GM19372 (cell line): Measurements from ENCODE around the gene PDCL2.
"Not testable (repeated sequence)": the region's sequence is repeated elsewhere in the genome, so short reads cannot be mapped to it uniquely, and the experiment has no call there.

Source experiments
- ATAC-seq: cut with Tn5 transposase; IDR thresholded peaks from one replicate; pipeline ENCODE4 v1.9.1; 2021; ENCODE audit warnings: mild to moderate bottlenecking, low read depth, moderate library complexity; ENCODE audit not compliant: unreplicated experiment

The PDCL2 gene

GRCh38 chr4:55598641-55599040 lies 6.6 kb upstream of the PDCL2 start:
- ATAC-seq, result no peak

- no peak for ATAC-seq
Observed at GRCh38 chr4:55588160-55588559, 3.9 kb downstream of the PDCL2 start.

DNA sequence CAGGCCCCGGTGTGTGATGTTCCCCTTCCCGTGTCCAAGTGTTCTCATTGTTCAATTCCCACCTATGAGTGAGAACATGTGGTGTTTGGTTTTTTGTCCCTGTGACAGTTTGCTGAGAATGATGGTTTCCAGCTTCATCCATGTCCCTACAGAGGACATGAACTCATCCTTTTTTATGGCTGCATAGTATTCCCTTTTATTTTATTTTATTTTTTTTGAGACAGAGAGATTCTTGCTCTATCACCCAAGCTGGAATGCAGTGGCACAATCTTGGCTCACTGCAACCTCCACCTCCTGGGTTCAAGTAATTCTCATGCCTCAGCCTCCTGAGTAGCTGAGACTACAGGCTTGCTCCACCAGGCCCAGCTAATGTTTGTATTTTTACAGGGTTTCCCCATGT lies 9.3 kb downstream of the PDCL2 start:
- not testable (repeated sequence) for ATAC-seq

DNA sequence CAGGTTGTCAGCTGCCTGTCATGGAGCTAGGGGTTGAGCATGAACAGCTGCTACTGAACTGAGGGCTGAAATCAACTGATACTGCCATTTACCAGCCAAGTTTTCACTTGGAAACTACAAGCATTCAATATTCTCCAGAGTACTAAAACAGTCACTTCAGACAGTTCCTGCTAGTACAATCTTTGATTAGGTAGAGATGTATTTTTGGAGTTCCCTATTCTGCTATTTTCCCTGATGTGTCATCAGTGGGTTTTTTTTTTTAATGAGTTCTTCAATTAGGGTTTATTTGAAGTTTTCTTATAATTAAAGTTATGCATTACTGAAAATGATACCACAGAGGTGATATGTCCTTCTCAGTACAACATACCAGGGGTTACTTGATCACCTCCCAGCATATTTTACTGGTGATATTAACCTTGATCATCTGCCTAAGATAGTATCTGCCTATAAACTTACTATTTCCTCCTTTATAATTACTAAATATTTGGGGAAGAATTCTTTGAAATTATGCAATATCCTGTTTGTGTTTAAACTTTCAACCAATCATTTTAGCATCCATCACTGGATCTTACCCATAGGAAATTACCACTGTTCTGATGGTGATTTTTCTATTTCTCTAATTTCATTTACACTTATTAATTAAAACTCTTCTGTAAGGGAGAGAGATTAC lies 13.6 kb downstream of the PDCL2 start:
- ATAC-seq, result no peak

DNA sequence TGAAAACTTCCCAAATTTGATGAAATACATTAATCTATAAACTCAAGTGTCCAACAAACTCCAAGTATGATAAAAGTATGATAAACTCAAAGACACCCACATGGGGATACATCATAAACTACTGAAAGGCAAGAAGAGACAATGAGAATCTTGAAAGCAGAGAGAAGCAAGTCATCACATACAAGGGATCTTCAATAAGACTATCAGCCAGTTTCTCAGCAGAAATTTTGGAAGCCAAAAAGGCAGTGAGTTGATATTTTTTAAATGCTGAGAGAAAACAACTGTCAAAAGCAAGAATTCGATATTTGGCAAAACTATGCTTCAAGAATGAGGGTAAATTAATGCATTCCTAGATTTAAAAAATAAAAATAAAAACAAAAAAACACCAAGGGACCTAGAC lies 16.5 kb downstream of the PDCL2 start:
- ATAC-seq, result no peak

- ATAC-seq, result no peak
Observed at GRCh38 chr4:55574252-55574651, 17.8 kb downstream of the PDCL2 start.

DNA sequence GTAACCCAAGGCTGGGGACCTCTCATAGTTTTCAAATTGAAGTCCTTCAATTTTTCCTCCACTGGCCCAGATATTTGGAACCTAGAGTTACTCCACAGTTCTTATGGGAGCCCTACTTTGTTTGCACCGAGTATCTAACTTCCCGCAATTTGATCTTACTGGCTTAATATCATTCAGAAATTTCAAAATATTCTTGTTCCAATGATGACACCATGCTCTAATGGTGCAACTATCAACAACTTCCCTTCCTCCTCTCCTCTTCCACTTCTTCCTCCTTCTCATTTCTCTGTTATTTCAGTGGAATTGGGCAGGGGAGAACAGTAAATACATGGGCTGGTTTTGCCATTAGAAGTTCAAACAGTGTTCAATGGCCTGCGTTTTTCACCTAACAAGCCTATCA lies 20.2 kb downstream of the PDCL2 start:
- no peak for ATAC-seq

GRCh38 chr4:55568905-55569504 lies 23.0 kb downstream of the PDCL2 start:
- ATAC-seq, result peak; percentile 54

DNA sequence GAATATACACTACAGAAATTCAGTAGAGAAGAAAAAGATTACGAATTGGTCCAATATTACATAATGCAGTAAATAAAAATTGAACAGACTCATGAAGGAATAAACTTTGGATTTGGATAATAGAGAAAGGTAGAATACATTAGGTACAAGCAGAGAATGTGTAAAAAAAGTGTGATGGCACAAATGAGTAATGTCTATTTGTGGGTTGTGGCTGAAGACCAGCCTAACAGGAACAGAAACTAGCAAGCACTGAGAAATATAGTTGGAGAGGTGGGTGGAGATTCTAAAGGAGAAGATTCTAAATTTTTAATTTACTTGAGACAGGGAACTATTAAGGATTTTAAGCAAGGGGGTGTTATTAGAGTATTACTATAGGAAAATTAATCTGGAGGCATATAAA lies 30.2 kb downstream of the PDCL2 start:
- peak; percentile 99 for ATAC-seq

GRCh38 chr4:55560096-55560495 lies 31.9 kb downstream of the PDCL2 start:
- no peak for ATAC-seq

DNA sequence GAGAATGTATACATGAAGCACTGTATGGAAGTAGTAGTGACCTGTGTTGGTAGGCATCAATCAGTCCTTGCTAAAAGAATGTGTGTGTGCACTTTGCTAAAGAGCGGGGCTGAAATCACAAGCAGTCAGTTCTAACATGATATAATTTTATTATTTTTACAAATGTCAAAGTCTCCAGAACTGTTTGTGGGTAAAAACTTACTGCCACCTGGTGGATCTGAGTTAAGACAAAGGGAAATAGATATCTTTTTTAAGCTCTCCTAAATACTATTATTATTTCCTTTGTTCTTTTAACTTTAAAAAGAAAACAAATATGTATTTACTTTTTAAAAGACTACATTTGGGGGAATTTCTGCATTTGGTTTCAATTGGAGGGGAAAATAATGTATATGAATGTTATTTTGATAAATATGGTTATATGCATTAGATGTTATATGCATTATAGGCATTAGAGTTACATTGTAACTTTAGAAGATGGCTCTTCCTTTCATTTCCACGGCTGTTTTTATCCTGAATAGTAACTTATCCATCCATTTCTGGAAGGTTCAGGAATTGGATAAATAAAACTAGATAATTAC lies 37.5 kb downstream of the PDCL2 start:
- ATAC-seq, result no peak

- ATAC-seq, result no peak
Observed at GRCh38 chr4:55553441-55554201, 38.4 kb downstream of the PDCL2 start.

DNA sequence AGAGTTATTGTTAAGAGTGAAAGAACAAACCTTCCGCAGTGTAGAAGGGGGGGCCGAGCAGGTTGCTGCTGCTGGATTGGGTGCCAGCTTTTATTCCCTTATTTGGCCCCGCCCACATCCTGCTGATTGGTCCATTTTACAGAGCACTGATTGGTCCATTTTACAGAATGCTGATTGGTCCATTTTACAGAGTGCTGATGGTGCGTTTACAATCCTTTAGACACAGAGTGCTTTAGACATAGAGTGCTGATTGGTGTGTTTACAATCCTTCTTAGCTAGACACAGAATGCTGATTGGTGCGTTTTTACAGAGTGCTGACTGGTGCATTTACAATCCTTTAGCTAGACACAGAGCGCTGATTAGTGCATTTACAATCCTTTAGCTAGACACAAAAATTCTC lies 40.1 kb downstream of the PDCL2 start:
- ATAC-seq, result not testable (repeated sequence)

DNA sequence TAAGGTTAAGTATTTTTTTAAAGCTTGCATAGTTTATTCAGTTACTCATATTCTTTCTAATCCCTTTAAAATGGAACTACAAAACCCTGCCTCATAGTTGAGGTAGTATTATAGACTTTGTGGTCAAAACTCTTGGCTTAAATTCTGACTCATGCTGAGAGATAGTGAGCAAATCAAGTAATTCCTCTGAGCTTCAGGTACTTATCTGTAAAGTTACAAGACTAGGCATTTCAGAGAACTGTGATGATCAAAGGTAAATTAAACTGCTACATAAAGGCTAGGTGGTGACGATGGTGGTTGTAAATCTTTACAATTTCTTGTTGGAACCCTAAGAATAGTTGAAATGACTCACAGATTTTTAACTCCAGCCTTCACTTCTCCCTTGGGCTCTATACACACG lies 42.2 kb downstream of the PDCL2 start:
- ATAC-seq, result no peak

DNA sequence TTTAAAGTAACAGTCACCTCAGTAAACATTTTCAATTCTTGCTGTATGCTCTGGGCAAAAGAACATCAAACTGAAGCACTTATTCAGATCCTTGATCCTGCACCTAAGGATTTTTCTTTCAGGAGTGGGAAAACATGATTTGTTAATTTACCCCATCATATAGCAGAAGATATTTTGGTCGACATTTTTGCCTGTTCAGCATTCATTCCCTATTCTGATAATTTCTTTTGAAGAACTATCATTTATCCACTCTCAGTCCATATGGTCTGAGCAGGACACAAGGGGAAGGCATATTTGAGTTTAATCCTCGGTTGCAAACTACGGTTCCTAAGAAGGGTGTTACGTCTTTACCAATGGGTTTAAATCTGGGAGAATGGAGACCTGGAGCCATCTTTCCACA lies 44.1 kb downstream of the PDCL2 start:
- ATAC-seq, result no peak

DNA sequence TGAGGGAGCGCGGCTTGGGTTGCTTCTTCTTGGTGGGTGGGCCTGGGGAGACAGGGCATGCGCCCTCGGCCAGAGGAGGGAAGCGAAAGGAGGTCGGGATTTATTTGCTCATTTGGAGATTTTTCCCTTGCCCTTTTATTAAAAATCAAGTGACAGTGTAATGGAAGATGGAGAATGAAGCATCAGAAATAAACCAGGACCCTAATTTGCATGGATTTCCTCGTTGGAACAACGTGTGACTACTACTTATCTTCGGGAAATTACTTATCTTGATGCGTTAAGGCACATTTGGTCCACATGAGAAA lies 44.6 kb downstream of the PDCL2 start:
- no peak for ATAC-seq

- peak; percentile 63 for ATAC-seq
Observed at GRCh38 chr4:55546756-55547465, 45.1 kb downstream of the PDCL2 start, which contains the start of gene CLOCK. CLOCK (minus strand) TSS chr4:55546909; CDS start chr4:55482785, 64,124 bp downstream.

GRCh38 chr4:55546506-55546755 lies 45.6 kb downstream of the PDCL2 start:
- peak; percentile 42 for ATAC-seq

- peak; percentile 41 for ATAC-seq
Observed at GRCh38 chr4:55545641-55546505, 46.2 kb downstream of the PDCL2 start.

- no peak for ATAC-seq
Observed at GRCh38 chr4:55545151-55545550, 46.9 kb downstream of the PDCL2 start.
